Measurements from ENCODE around the gene IQCH. TPM values are rescaled to one million over a fixed set of nuclear protein-coding genes. Genes with fewer than 3 reads are reported as not detected.

IQCH gene
- total RNA-seq, 4 donors from 2014 or later: 1.1 to 1.6 (median 1.3) TPM; not detected in 1

GRCh38 chr15:67521783-67522568 is 267.4 kb downstream of the IQCH start:
- TF ChIP-seq, protein P1, sequence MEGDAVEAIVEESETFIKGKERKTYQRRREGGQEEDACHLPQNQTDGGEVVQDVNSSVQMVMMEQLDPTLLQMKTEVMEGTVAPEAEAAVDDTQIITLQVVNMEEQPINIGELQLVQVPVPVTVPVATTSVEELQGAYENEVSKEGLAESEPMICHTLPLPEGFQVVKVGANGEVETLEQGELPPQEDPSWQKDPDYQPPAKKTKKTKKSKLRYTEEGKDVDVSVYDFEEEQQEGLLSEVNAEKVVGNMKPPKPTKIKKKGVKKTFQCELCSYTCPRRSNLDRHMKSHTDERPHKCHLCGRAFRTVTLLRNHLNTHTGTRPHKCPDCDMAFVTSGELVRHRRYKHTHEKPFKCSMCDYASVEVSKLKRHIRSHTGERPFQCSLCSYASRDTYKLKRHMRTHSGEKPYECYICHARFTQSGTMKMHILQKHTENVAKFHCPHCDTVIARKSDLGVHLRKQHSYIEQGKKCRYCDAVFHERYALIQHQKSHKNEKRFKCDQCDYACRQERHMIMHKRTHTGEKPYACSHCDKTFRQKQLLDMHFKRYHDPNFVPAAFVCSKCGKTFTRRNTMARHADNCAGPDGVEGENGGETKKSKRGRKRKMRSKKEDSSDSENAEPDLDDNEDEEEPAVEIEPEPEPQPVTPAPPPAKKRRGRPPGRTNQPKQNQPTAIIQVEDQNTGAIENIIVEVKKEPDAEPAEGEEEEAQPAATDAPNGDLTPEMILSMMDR (IDR thresholded peaks at IDR 0.05): no peak
- no peak for DNase-seq (ENCODE audit: low spot score)
- ATAC-seq (ENCODE audit: low FRiP score): peak; percentile 25

DNA sequence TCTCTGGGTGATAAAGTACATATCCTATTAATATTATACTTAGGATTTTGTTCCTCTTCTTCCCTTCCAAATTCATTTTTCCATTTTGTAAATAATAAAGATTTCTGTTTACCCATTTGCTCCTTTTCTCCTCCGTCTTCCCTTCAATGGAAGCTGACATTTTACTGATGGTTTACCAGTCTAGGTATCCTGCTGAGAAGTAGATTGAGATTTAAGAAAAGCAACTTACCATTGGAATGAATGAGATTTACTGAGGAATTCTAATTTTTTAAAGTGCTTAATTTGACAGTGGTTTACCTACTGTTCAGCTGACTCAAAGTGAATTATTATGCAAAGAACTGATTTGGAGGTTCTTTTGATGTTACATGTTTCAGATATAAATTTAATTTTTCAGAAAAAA is 268.7 kb downstream of the IQCH start:
- ATAC-seq (ENCODE audit: low FRiP score) (no peak), DNase-seq (ENCODE audit: low spot score) (no peak)
- TF ChIP-seq, protein P1 (IDR thresholded peaks at IDR 0.05): no peak

DNA sequence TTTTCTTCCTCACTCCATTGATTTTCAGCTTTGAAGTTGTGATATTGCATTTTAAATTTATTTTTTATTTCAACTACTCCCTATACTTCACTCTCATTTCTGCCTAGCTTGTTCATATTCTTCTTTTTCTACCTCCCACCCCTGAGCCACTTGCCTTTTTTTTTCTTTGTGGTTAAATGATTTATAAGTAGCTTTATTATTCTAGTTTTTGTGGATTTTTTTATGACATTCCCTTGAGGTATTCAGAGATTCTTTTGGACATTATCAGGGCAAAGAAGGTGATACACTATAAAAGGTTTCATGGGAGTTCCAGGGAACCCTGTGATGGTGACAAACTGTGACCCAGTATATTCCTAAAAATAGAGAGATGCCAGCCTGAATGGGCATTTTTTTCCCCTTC is 269.6 kb downstream of the IQCH start:
- TF ChIP-seq, protein P1 (IDR thresholded peaks at IDR 0.05): no peak
- ATAC-seq (ENCODE audit: low FRiP score) (no peak), DNase-seq (ENCODE audit: low spot score) (no peak)

- no peak for DNase-seq (ENCODE audit: low spot score)
- no peak for ATAC-seq (ENCODE audit: low FRiP score)
Measured at GRCh38 chr15:67528513-67528912, 273.9 kb downstream of the IQCH start.

GRCh38 chr15:67531379-67531914 is 276.9 kb downstream of the IQCH start:
- DNase-seq (ENCODE audit: low spot score): no peak
- TF ChIP-seq, protein P1 (IDR thresholded peaks at IDR 0.05): no peak
- ATAC-seq (ENCODE audit: low FRiP score): no peak

More at GRCh38 chr15:67528513-67528912, 273.9 kb downstream of the IQCH start:
- TF ChIP-seq, protein P1 (IDR thresholded peaks at IDR 0.05): no peak

GRCh38 chr15:67533873-67534272 is 279.3 kb downstream of the IQCH start:
- DNase-seq (ENCODE audit: low spot score) (no peak), ATAC-seq (ENCODE audit: low FRiP score) (no peak)
- TF ChIP-seq, protein P1 (IDR thresholded peaks at IDR 0.05): no peak

DNA sequence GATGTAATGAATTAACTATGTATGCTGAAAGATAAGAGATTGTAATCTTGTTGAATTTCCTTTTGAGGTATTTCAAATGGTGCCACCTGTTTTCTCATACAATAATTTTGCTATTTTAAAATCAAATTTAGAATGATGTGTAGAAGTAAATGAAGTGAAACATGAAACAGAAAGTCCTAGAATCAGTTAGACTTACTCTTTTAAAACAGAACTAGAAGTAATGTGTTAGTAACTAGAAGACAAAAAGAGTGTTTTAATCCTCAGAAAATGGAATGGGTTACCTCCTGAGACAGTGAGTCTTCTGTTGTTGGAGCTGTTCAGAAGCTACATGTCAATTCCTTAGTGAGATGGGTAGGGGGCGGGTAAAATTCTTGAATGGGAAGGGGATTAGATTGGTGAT is 279.8 kb downstream of the IQCH start:
- DNase-seq (ENCODE audit: low spot score): no peak
- ATAC-seq (ENCODE audit: low FRiP score): no peak
- TF ChIP-seq, protein P1 (IDR thresholded peaks at IDR 0.05): no peak

Measured in omental fat pad (tissue), 4 donors.